ENCODE results near the gene GLA. TPM values are rescaled to one million over a fixed set of nuclear protein-coding genes. Genes with fewer than 3 reads are reported as not detected.

GLA gene
- total RNA-seq, 1 experiment from 2014 or later: 54.8 TPM

- CTCF ChIA-PET: interaction anchor here (0.7 kb wide), 1 partner anchor 42 kb away, joined by 3 read pairs; the partner anchor contains the start of gene RPL36A
- Histone ChIP-seq H3K27ac (ENCODE audit: low read length) (peak overlapping the region; percentile 78; the same call in 1 of the 2 replicates), H2AFZ (ENCODE audit: low read length) (peak overlapping the region; percentile 89), H3F3A (ENCODE audit: low read length, unreplicated experiment) (no peaks in the 10 kb centered on the region), H3K36me3 (ENCODE audit: low read depth, low read length) (peaks cover 11% of the 10 kb centered on the region), H3K9me2 (replicated peaks; ENCODE audit: low read length) (no peaks in the 10 kb centered on the region), H4K20me1 (ENCODE audit: low read length) (peaks cover 17% of the 10 kb centered on the region), H3K9me3 (ENCODE audit: low read length) (no peaks in the 10 kb centered on the region), H3K4me3 (ENCODE audit: low read length) (peak overlapping the region; percentile 96), H3K4me1 (ENCODE audit: insufficient read depth, low read length) (peaks cover 15% of the 10 kb centered on the region), H3K79me2 (ENCODE audit: low read length) (peaks cover 41% of the 10 kb centered on the region), H3K9ac (ENCODE audit: low read length) (peak overlapping the region; percentile 92), H3K4me2 (ENCODE audit: low read length) (peak overlapping the region; percentile 95), H3K27me3 (ENCODE audit: low read length) (no peaks in the 10 kb centered on the region)
- DNase-seq (no peak), ATAC-seq (no peak)
- intact Hi-C loops (cut with micrococcal nuclease): loop anchor here (2.0 kb wide), 1 partner anchor 42 kb away; the partner anchor contains the start of gene RPL36A
- no TSS peak for BruUV-seq (replicated peaks)
- no peak for TF ChIP-seq EZH2 (IDR thresholded peaks at IDR 0.05; ENCODE audit: low read length, unreplicated experiment)
- TF ChIP-seq CTCF (conservative IDR thresholded peaks at IDR 0.05; ENCODE audit: low read depth, low read length): no peak
- POLR2A ChIA-PET (ENCODE audit: unreplicated experiment): interaction anchor here (0.6 kb wide), 1 partner anchor 113 kb away, joined by 7 read pairs; no protein-coding TSS in a partner anchor
Measured at GRCh38 chrX:101349193-101349562, 58.5 kb downstream of the GLA start.

GRCh38 chrX:101348452-101349192 lies 59.1 kb downstream of the GLA start, which contains the start of gene TIMM8A:
Gene TIMM8A, minus strand, starts transcription at chrX:101348742. Its CDS starts 78 bp downstream, at chrX:101348664.
- POLR2A ChIA-PET (ENCODE audit: unreplicated experiment): interaction anchor here (0.6 kb wide), 1 partner anchor 114 kb away, joined by 7 read pairs; no protein-coding TSS in a partner anchor

More at GRCh38 chrX:101348452-101349192, 59.1 kb downstream of the GLA start, which contains the start of gene TIMM8A:
- Histone ChIP-seq H3K4me1 (ENCODE audit: insufficient read depth, low read length) (peaks cover 15% of the 10 kb centered on the region), H3K9me3 (ENCODE audit: low read length) (no peaks in the 10 kb centered on the region), H3F3A (ENCODE audit: low read length, unreplicated experiment) (no peaks in the 10 kb centered on the region), H4K20me1 (ENCODE audit: low read length) (peaks cover 17% of the 10 kb centered on the region), H3K4me3 (ENCODE audit: low read length) (peak within 1 kb of the TSS; percentile 96), H3K79me2 (ENCODE audit: low read length) (peaks cover 44% of the 10 kb centered on the region), H3K27me3 (ENCODE audit: low read length) (no peaks in the 10 kb centered on the region), H2AFZ (ENCODE audit: low read length) (peak within 1 kb of the TSS; percentile 89), H3K36me3 (ENCODE audit: low read depth, low read length) (peaks cover 11% of the 10 kb centered on the region), H3K27ac (ENCODE audit: low read length) (peak within 1 kb of the TSS; percentile 78), H3K9ac (ENCODE audit: low read length) (peak within 1 kb of the TSS; percentile 92), H3K4me2 (ENCODE audit: low read length) (peak within 1 kb of the TSS; percentile 95), H3K9me2 (replicated peaks; ENCODE audit: low read length) (no peaks in the 10 kb centered on the region)
- CTCF ChIA-PET: interaction anchor here (0.7 kb wide), 1 partner anchor 42 kb away, joined by 3 read pairs; the partner anchor contains the start of gene RPL36A
- peak; percentile 77 for DNase-seq
- BruUV-seq (replicated peaks): TSS peak; percentile 92
- intact Hi-C loops (cut with micrococcal nuclease): loop anchor here (2.0 kb wide), 1 partner anchor 42 kb away; the partner anchor contains the start of gene RPL36A
- TF ChIP-seq CTCF (conservative IDR thresholded peaks at IDR 0.05; ENCODE audit: low read depth, low read length): no peak
- TF ChIP-seq EZH2phosphoT487 (IDR thresholded peaks at IDR 0.05; ENCODE audit: borderline replicate concordance, low read length): no peak
- TF ChIP-seq EZH2 (IDR thresholded peaks at IDR 0.05; ENCODE audit: low read length, unreplicated experiment): no peak
- ATAC-seq: peak; percentile 94

All from PC-3 (cell line).